K562 (cell line): ENCODE measurements around the gene MARCHF9. TPM values are rescaled to one million over a fixed set of nuclear protein-coding genes. Genes with fewer than 3 reads are reported as not detected.

Experiments used
- ATAC-seq: fragments of 200-7000 bp; cut with Tn5 transposase; 3 replicates; pipeline ENCODE4 v1.9.1; 2020; ENCODE audit warnings: moderate library complexity
- BruUV-seq: library from RNA; stranded (reverse); fragments of 400-500 nt; replicated peaks from 2 replicates; lab custom pipeline; 2021; lab: Mats Ljungman, UMichigan
- CTCF ChIA-PET: fragments of 300-600 bp; formaldehyde crosslinking; extraction: SDS; loops from one replicate; lab custom pipeline; 2021; ENCODE audit warnings: low intra/inter-chr PET ratio; lab: Yijun Ruan, JAX
- POLR2A ChIA-PET: fragments of 300-600, 350-650 bp; sonication (Branson Sonifier 250); formaldehyde crosslinking; extraction: SDS; loops from one replicate; lab custom pipeline; 2021; ENCODE audit warnings: antibody characterized with exemption, inconsistent platforms; lab: Yijun Ruan, JAX
- DNase-seq, 4 experiments: peaks; one replicate each; pipeline versions ENCODE4 v3.0.0 to v3.0.0-alpha.2; 2011 to 2018; ENCODE audit warnings: low spot score in 3 of 4, mixed read lengths in 3 of 4; ENCODE audit errors: extremely low read depth in 1 of 4
- FAIRE-seq: peaks from 2 replicates; lab custom pipeline; 2011; peaks lifted over from hg19 to GRCh38; lab: Jason Lieb, UNC
- H2AFZ ChIP-seq: 2 replicates; pipeline ENCODE4 v1.6.0; 2011; ENCODE audit warnings: low read depth, low read length, control low read depth, inconsistent platforms
- H3K27ac ChIP-seq: fragments of 200-600 bp; 3 replicates; pipeline ENCODE4 v1.8.0; 2011; ENCODE audit warnings: low read depth, mild to moderate bottlenecking, control low read depth, inconsistent platforms, low read length, moderate library complexity, mixed read lengths; ENCODE audit errors: extremely low read depth
- H3K27me3 ChIP-seq, 2 experiments: fragments of 300-600 bp in 1 of 2; 2 replicates in 1 of 2; 3 replicates in 1 of 2; pipeline versions ENCODE4 v1.6.0 to v1.8.0; 2011; ENCODE audit warnings: inconsistent platforms in 2 of 2, low read length in 2 of 2, mild to moderate bottlenecking in 1 of 2, mixed read lengths in 1 of 2, moderate library complexity in 1 of 2; ENCODE audit not compliant: control insufficient read depth in 2 of 2, insufficient read depth in 2 of 2
- H3K36me3 ChIP-seq: fragments of 300-600 bp; 3 replicates; pipeline ENCODE4 v1.8.0; 2011; ENCODE audit warnings: mild to moderate bottlenecking, low read length, inconsistent platforms; ENCODE audit not compliant: control insufficient read depth, insufficient read depth
- H3K4me1 ChIP-seq, 2 experiments: fragments of 200-600 bp in 1 of 2; replicated peaks in 1 of 2; 2 replicates in 1 of 2; 3 replicates in 1 of 2; pipeline versions ENCODE4 v1.5.1 to v1.8.0; 2011; ENCODE audit warnings: inconsistent platforms in 2 of 2, low read length in 2 of 2, mild to moderate bottlenecking in 1 of 2, mixed read lengths in 1 of 2, moderate library complexity in 1 of 2; ENCODE audit not compliant: control insufficient read depth in 2 of 2, insufficient read depth in 2 of 2
- H3K4me2 ChIP-seq: 2 replicates; pipeline ENCODE4 v1.6.1; 2011; ENCODE audit warnings: low read length, control low read depth, inconsistent platforms, mixed read lengths; ENCODE audit not compliant: insufficient read depth
- H3K4me3 ChIP-seq: fragments of 200-600 bp; sonication (generic), shearing (Covaris generic); 2 replicates; pipeline ENCODE4 v1.5.1; 2016; ENCODE audit warnings: control low read depth, inconsistent platforms
- H3K79me2 ChIP-seq: fragments of 200-600 bp; 3 replicates; pipeline ENCODE4 v1.8.0; 2011; ENCODE audit warnings: low read length, inconsistent platforms; ENCODE audit not compliant: control insufficient read depth, insufficient read depth
- H3K9ac ChIP-seq, 2 experiments: 2 replicates each; pipeline versions ENCODE4 v1.6.0 to v1.6.1; 2011; ENCODE audit warnings: low read depth in 2 of 2, low read length in 2 of 2, control low read depth in 1 of 2, inconsistent platforms in 1 of 2, mild to moderate bottlenecking in 1 of 2, mixed read lengths in 1 of 2; ENCODE audit not compliant: insufficient read depth in 1 of 2
- H3K9me1 ChIP-seq: one replicate; pipeline ENCODE4 v1.6.0; 2011; ENCODE audit warnings: inconsistent platforms, mild to moderate bottlenecking, low read length, moderate library complexity; ENCODE audit not compliant: control insufficient read depth, insufficient read depth
- H3K9me3 ChIP-seq: replicated peaks from 2 replicates; pipeline ENCODE4 v1.5.1; 2011; ENCODE audit warnings: low read depth, low read length, inconsistent platforms; ENCODE audit not compliant: control insufficient read depth, insufficient read depth
- H4K20me1 ChIP-seq: replicated peaks from 2 replicates; pipeline ENCODE4 v1.6.1; 2011; ENCODE audit warnings: low read length, inconsistent platforms, mixed read lengths; ENCODE audit not compliant: control insufficient read depth, insufficient read depth
- ARID2 ChIP-seq: fragments of 450-650 bp; IDR thresholded peaks from 2 replicates; pipeline ENCODE4 v1.6.1; 2017; ENCODE audit warnings: antibody characterized with exemption, mild to moderate bottlenecking
- EHMT2 ChIP-seq: fragments of 450-650 bp; IDR thresholded peaks from 2 replicates; pipeline ENCODE4 v1.6.1; 2018; ENCODE audit warnings: antibody characterized with exemption
- JUND ChIP-seq, 2 experiments: IDR thresholded peaks; 2 replicates in 1 of 2; 3 replicates in 1 of 2; pipeline ENCODE4 v1.6.1; 2011; ENCODE audit warnings: borderline replicate concordance in 2 of 2, low read depth in 2 of 2, low read length in 2 of 2, improper control_type of control experiment in 1 of 2, missing biosample characterization in 1 of 2, missing genetic modification characterization in 1 of 2, missing genetic modification reagents in 1 of 2
- NCOA1 ChIP-seq: fragments of 450-650 bp; IDR thresholded peaks from 2 replicates; pipeline ENCODE4 v1.6.1; 2016; ENCODE audit warnings: low read depth
- RAD21 ChIP-seq, 2 experiments: fragments of 250-450 bp in 1 of 2; fragments of 450-650 bp in 1 of 2; sonication (Bioruptor Pico) in 1 of 2; formaldehyde crosslinking in 1 of 2; IDR thresholded peaks in 1 of 2; conservative IDR thresholded peaks in 1 of 2; 2 replicates each; pipeline versions ENCODE4 v1.4.0 to v1.8.0; 2020 to 2022; ENCODE audit warnings: mild to moderate bottlenecking in 2 of 2, moderate library complexity in 1 of 2
- RNF2 ChIP-seq: sonication (generic); IDR thresholded peaks from 2 replicates; pipeline ENCODE4 v1.6.1; 2016
- STAT5A ChIP-seq: IDR thresholded peaks from 2 replicates; pipeline ENCODE4 v1.6.1; 2012; ENCODE audit warnings: low read length, inconsistent platforms, borderline replicate concordance
- ZBTB7A ChIP-seq: IDR thresholded peaks from 2 replicates; pipeline ENCODE4 v1.6.1; 2011; ENCODE audit warnings: low read depth, mild to moderate bottlenecking, low read length, moderate library complexity, borderline replicate concordance; ENCODE audit not compliant: control insufficient read depth
- ZNF224 ChIP-seq: sonication (generic); formaldehyde crosslinking; IDR thresholded peaks from 2 replicates; pipeline ENCODE4 v1.8.0; 2022; ENCODE audit warnings: mild to moderate bottlenecking, missing genetic modification reagents
- ZNF57 ChIP-seq: fragments of 450-650 bp; formaldehyde crosslinking; IDR thresholded peaks from 2 replicates; pipeline ENCODE4 v1.4.0; 2020; ENCODE audit warnings: mild to moderate bottlenecking, moderate library complexity
- ZNF766 ChIP-seq: fragments of 200-800 bp; sonication (Bioruptor generic); conservative IDR thresholded peaks from 2 replicates; pipeline ENCODE4 v1.6.1; 2016; ENCODE audit warnings: missing genetic modification characterization, missing compliant biosample characterization
- WGBS: fragments of 100-300 bp; shearing (Covaris generic); methylation state at CpG from one replicate; pipeline ENCODE4 v1.1.6; 2016; ENCODE audit warnings: low coverage, mixed read lengths; ENCODE audit not compliant: insufficient coverage; ENCODE audit errors: missing lambda C conversion rate; 5-methylcytosine and 5-hydroxymethylcytosine counted together
- in situ Hi-C: fragments of 300-500 bp; cut with MboI; formaldehyde crosslinking; loops from 4 replicates; pipeline ENCODE4 v1.15.0; 2018; ENCODE audit warnings: inconsistent platforms, mixed read lengths
- intact Hi-C: fragments of 100-400 bp; cut with micrococcal nuclease; formaldehyde crosslinking; loops from 2 replicates; pipeline ENCODE4 v1.14.2; 2022
- polyA plus RNA-seq, 8 experiments: library from polyadenylated mRNA; depleted of rRNA in 4 of 8; stranded (reverse) in 5 of 8; unstranded in 3 of 8; fragments of >200 nt; fragmentation: Nextera tagmentation in 2 of 8; fragmentation: Illumina TruSeq in 1 of 8; extraction: Ambion mirVana in 2 of 8; extraction: Trizol in 1 of 8; gene quantifications; 2 replicates each; pipeline versions ENCODE4 v1.2.1 to v1.2.3, GENCODE V29; 2011 to 2014; ENCODE audit warnings: inconsistent platforms in 1 of 8, missing spikeins in 1 of 8
- total RNA-seq, 7 experiments: library from RNA; depleted of rRNA in 6 of 7; stranded (reverse); fragments of >200 nt in 6 of 7; fragmentation: Illumina TruSeq in 2 of 7; extraction: Trizol in 2 of 7; gene quantifications; 2 replicates each; pipeline versions ENCODE4 v1.2.1 to v1.2.3, GENCODE V29; 2011 to 2021; ENCODE audit warnings: low replicate concordance in 1 of 7

MARCHF9 gene
- total and polyA plus RNA-seq, 9 of the 15 experiments (the other 6 are each of a cell fraction or from before 2014, with no cell fraction given) = 0.80 to 12.4 (median 6.2) TPM

GRCh38 chr12:57759360-57759980 is 4.6 kb downstream of the MARCHF9 start (continued):
- TF ChIP-seq JUND (IDR thresholded peaks at IDR 0.05; ENCODE audit: borderline replicate concordance, low read depth, low read length) = 0 out of 2 replicates have a peak, but pooled peaks have one; percentile 23
- no peak for TF ChIP-seq JUND (tag; IDR thresholded peaks at IDR 0.05; ENCODE audit: borderline replicate concordance, low read depth, low read length)
- 0 out of 4 replicates have a peak, but pooled peaks of 1 of the 2 experiments have one; percentile 8 for TF ChIP-seq RAD21 (CRISPR knock-in tag; conservative IDR thresholded peaks at IDR 0.05 in 1 of 2, IDR thresholded peaks at IDR 0.05 in 1 of 2)

GRCh38 chr12:57760347-57760982 is 5.6 kb downstream of the MARCHF9 start:
- 70% methylated on average over 3 of the region's 3 CpGs for WGBS
- no TSS peak for BruUV-seq
- ATAC-seq (no peak), FAIRE-seq (no peak), DNase-seq (no peak)
- Histone ChIP-seq H3K36me3 (peaks cover 15% of the 10 kb centered on the region; the same call in 2 of the 3 replicates), H4K20me1 (no peaks in the 10 kb centered on the region), H3K9ac (no peak overlapping the region), H3K4me2 (no peak overlapping the region), H3K9me3 (no peaks in the 10 kb centered on the region), H3K4me1 (peaks cover 8 to 29% of the 10 kb centered on the region in 2 experiments; a peak in 4 of 5 replicates), H3K27me3 (no peaks in the 10 kb centered on the region), H3K9me1 (no peaks in the 10 kb centered on the region), H3K27ac (no peak overlapping the region), H3K79me2 (peaks cover 11% of the 10 kb centered on the region; the same call in 2 of the 3 replicates), H3K4me3 (no peak overlapping the region), H2AFZ (no peak overlapping the region)
- POLR2A ChIA-PET = interaction anchor here (1.3 to 2.3 kb wide), 2 partner anchors 12 to 16 kb away, joined by 4 to 11 read pairs; partner anchors contain the start of genes EEF1AKMT3, METTL1 and TSPAN31
- intact Hi-C loops (no loop called here), in situ Hi-C loops (no loop called here)
- CTCF ChIA-PET = no interaction called here
- TF ChIP-seq EHMT2 (peak; percentile 91), RNF2 (no peak), ZNF224 (CRISPR knock-in tag) (no peak), ZNF766 (CRISPR knock-in tag) (no peak), ZBTB7A (peak; percentile 87), ZNF57 (CRISPR knock-in tag) (no peak), NCOA1 (no peak), ARID2 (no peak), STAT5A (no peak)
